Loucy (cell line): ENCODE data around the gene HPD.

Experiments used
- CTCF ChIP-seq: fragments of 200-600 bp; sonication (generic); conservative IDR thresholded peaks from 2 replicates; pipeline ENCODE4 v1.5.1; 2014; ENCODE audit warnings: mild to moderate bottlenecking, antibody characterized with exemption, low read length
- EZH2phosphoT487 ChIP-seq: fragments of 200-600 bp; IDR thresholded peaks from 2 replicates; pipeline ENCODE4 v1.6.1; 2018; ENCODE audit warnings: antibody characterized with exemption, mild to moderate bottlenecking, moderate library complexity, borderline replicate concordance

GRCh38 chr12:121839106-121839992 is 19.3 kb downstream of the HPD start:
- TF ChIP-seq CTCF: peak; percentile 23; the same call in 1 of the 2 replicates
- TF ChIP-seq EZH2phosphoT487: no peak
